Measurements from ENCODE around the gene SUCLA2. TPM values are rescaled to one million over a fixed set of nuclear protein-coding genes. Genes with fewer than 3 reads are reported as not detected.
A peak's percentile ranks its signal among the peaks of the same experiment; 100 is the strongest.

Gene SUCLA2
- polyA plus RNA-seq, 3 donors = 15.0 to 37.2 (median 34.3) TPM

DNA sequence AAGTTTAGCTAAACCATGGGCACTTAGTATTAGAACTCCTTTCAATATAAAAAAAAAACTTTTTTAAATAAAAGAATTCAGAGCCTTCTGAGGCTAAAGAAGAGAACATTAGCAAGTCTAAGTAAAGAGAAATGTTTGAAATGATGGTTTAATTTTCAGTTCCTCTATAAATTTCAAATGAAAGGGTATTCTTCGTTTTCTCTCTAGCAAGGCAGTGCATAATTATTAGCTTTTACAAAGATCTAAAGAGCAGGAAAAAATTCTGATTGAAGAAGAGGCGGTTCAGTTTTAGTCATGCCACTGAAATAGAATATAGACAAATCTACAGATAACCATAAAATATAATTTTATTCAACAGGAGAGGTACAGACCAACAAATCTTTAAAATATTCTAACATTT is 18.0 kb downstream of the SUCLA2 start:
- H3K79me2 ChIP-seq (ENCODE audit: insufficient read depth, low read length) = no peaks in the 10 kb centered on the region
- DNase-seq = no peak
- no peak overlapping the region for H3K4me3 Mint-ChIP-seq
- WGBS (ENCODE audit: insufficient coverage) = no CpG with 5 or more reads among the region's 2 CpGs
- H3K27ac Mint-ChIP-seq = peak overlapping the region in 1 of 7 donors; percentile 32
- TF ChIP-seq CTCF (IDR thresholded peaks at IDR 0.05) = no peak
- H3K4me3 ChIP-seq (replicated peaks in 1 of 3; ENCODE audit: low read depth in 2 of 3, low read length in 3 of 3) = no peak overlapping the region
- H4K20me1 ChIP-seq (ENCODE audit: insufficient read depth, low read length) = no peaks in the 10 kb centered on the region
- peaks cover 4 to 17% (median 11%) of the 10 kb centered on the region in 7 donors for H3K9me3 Mint-ChIP-seq
- H3K4me1 Mint-ChIP-seq = peaks cover 5% of the 10 kb centered on the region
- H3K4me1 ChIP-seq (ENCODE audit: control insufficient read depth in 1 of 2, insufficient read depth in 2 of 2, low read length in 2 of 2) = no peaks in the 10 kb centered on the region
- H2AFZ ChIP-seq (ENCODE audit: insufficient read depth, low read depth, low read length, poor library complexity, severe bottlenecking) = no peak overlapping the region
- no peak overlapping the region for H3K4me2 ChIP-seq (replicated peaks; ENCODE audit: extremely low read depth, low read length, poor library complexity, severe bottlenecking)
- H3K9ac ChIP-seq (ENCODE audit: insufficient read depth, low read length, poor library complexity, severe bottlenecking) = no peak overlapping the region
- no peaks in the 10 kb centered on the region for H3K27me3 ChIP-seq (ENCODE audit: control insufficient read depth in 2 of 2, insufficient read depth in 2 of 2, low read length in 2 of 2)
- intact Hi-C loops (cut with micrococcal nuclease) = no loop called here
- H3K27ac ChIP-seq (ENCODE audit: low read depth in 1 of 2, low read length in 2 of 2) = no peak overlapping the region
- H3K9me3 ChIP-seq (replicated peaks in 1 of 2; ENCODE audit: control insufficient read depth in 1 of 2, insufficient read depth in 1 of 2, low read length in 2 of 2) = peaks cover 0 to under 1% of the 10 kb centered on the region in 2 donors
- H3K27me3 Mint-ChIP-seq (ENCODE audit: low read depth in 3 of 3) = peaks cover 0 to 2% (median 2%) of the 10 kb centered on the region in 3 donors
- H3K36me3 Mint-ChIP-seq = peaks cover 45 to 68% of the 10 kb centered on the region in 2 donors
- H3K36me3 ChIP-seq (replicated peaks in 1 of 2; ENCODE audit: control insufficient read depth in 1 of 2, insufficient read depth in 2 of 2, low read length in 2 of 2) = peaks cover 24 to 39% of the 10 kb centered on the region in 2 donors

- H3K4me1 Mint-ChIP-seq = no peaks in the 10 kb centered on the region
- no CpG with 5 or more reads among the region's 1 CpG for WGBS (ENCODE audit: insufficient coverage)
- no peak overlapping the region for H3K4me3 ChIP-seq (replicated peaks in 1 of 3; ENCODE audit: low read depth in 2 of 3, low read length in 3 of 3)
- intact Hi-C loops (cut with micrococcal nuclease) = no loop called here
- H3K27me3 Mint-ChIP-seq (ENCODE audit: low read depth in 3 of 3) = peaks cover 0 to 2% (median 2%) of the 10 kb centered on the region in 3 donors
- no peaks in the 10 kb centered on the region for H3K27me3 ChIP-seq (ENCODE audit: control insufficient read depth in 2 of 2, insufficient read depth in 2 of 2, low read length in 2 of 2)
- peaks cover 0 to 3% of the 10 kb centered on the region in 2 donors for H3K9me3 ChIP-seq (replicated peaks in 1 of 2; ENCODE audit: control insufficient read depth in 1 of 2, insufficient read depth in 1 of 2, low read length in 2 of 2)
- H4K20me1 ChIP-seq (ENCODE audit: insufficient read depth, low read length) = no peaks in the 10 kb centered on the region
- H3K27ac Mint-ChIP-seq = peak overlapping the region in 2 of 7 donors; percentile 20 to 33
- H2AFZ ChIP-seq (ENCODE audit: insufficient read depth, low read depth, low read length, poor library complexity, severe bottlenecking) = no peak overlapping the region
- H3K36me3 ChIP-seq (replicated peaks in 1 of 2; ENCODE audit: control insufficient read depth in 1 of 2, insufficient read depth in 2 of 2, low read length in 2 of 2) = peaks cover 17 to 45% of the 10 kb centered on the region in 2 donors
- peaks cover 7 to 24% (median 15%) of the 10 kb centered on the region in 7 donors for H3K9me3 Mint-ChIP-seq
- no peak overlapping the region for H3K27ac ChIP-seq (ENCODE audit: low read depth in 1 of 2, low read length in 2 of 2)
- no peak for TF ChIP-seq CTCF (IDR thresholded peaks at IDR 0.05)
- no peak overlapping the region for H3K4me2 ChIP-seq (replicated peaks; ENCODE audit: extremely low read depth, low read length, poor library complexity, severe bottlenecking)
- H3K79me2 ChIP-seq (ENCODE audit: insufficient read depth, low read length) = peaks cover 8% of the 10 kb centered on the region
- H3K4me1 ChIP-seq (ENCODE audit: control insufficient read depth in 1 of 2, insufficient read depth in 2 of 2, low read length in 2 of 2) = no peaks in the 10 kb centered on the region
- H3K4me3 Mint-ChIP-seq = no peak overlapping the region
- no peak overlapping the region for H3K9ac ChIP-seq (ENCODE audit: insufficient read depth, low read length, poor library complexity, severe bottlenecking)
- H3K36me3 Mint-ChIP-seq = peaks cover 49 to 84% of the 10 kb centered on the region in 2 donors
- no peak for DNase-seq
Observed at GRCh38 chr13:47976325-47976724, 24.7 kb downstream of the SUCLA2 start.
